Endothelial cell of umbilical vein (primary cell): Measurements from ENCODE around the gene LRCH3. TPM values are rescaled to one million over a fixed set of nuclear protein-coding genes. Genes with fewer than 3 reads are reported as not detected.

Source experiments
- BruUV-seq: library from RNA; stranded (reverse); fragments of 400-500 nt; replicated peaks from 2 replicates; lab custom pipeline; 2021; lab: Mats Ljungman, UMichigan
- CTCF ChIA-PET: fragments of 300-600, 350-600 bp; sonication (Branson Sonifier 250); formaldehyde crosslinking; loops from one replicate; lab custom pipeline; 2021; ENCODE audit warnings: antibody characterized with exemption, inconsistent platforms; lab: Charles Lee
- POLR2A ChIA-PET: fragments of 300-600, 350-600 bp; sonication (Branson Sonifier 250); formaldehyde crosslinking; loops from one replicate; lab custom pipeline; 2021; ENCODE audit warnings: antibody characterized with exemption, inconsistent platforms; lab: Charles Lee
- DNase-seq: peaks from one replicate; pipeline ENCODE4 v3.0.0-alpha.2; 2011; ENCODE audit warnings: low read depth, low spot score
- FAIRE-seq: peaks from 2 replicates; lab custom pipeline; 2011; peaks lifted over from hg19 to GRCh38; lab: Jason Lieb, UNC
- H2AFZ ChIP-seq: 2 replicates; pipeline ENCODE4 v1.6.0; 2012; ENCODE audit warnings: low read depth, low read length, control low read depth, inconsistent platforms
- H3K27ac ChIP-seq: 2 replicates; pipeline ENCODE4 v1.5.1; 2011; ENCODE audit warnings: low read depth, mild to moderate bottlenecking, control low read depth, low read length, moderate library complexity; ENCODE audit not compliant: insufficient read depth
- H3K27me3 ChIP-seq, 2 experiments: 2 replicates each; pipeline versions ENCODE4 v1.6.0 to v1.6.1; 2011; ENCODE audit warnings: low read length in 2 of 2, mixed read lengths in 1 of 2; ENCODE audit not compliant: control insufficient read depth in 2 of 2, insufficient read depth in 2 of 2
- H3K36me3 ChIP-seq, 2 experiments: 2 replicates in 1 of 2; 3 replicates in 1 of 2; pipeline ENCODE4 v1.5.1; 2011; ENCODE audit warnings: low read length in 2 of 2, mild to moderate bottlenecking in 1 of 2, moderate library complexity in 1 of 2; ENCODE audit not compliant: control insufficient read depth in 2 of 2, insufficient read depth in 2 of 2; ENCODE audit errors: extremely low read depth in 1 of 2
- H3K4me1 ChIP-seq: 3 replicates; pipeline ENCODE4 v1.5.1; 2011; ENCODE audit warnings: mild to moderate bottlenecking, low read length; ENCODE audit not compliant: control insufficient read depth, insufficient read depth; ENCODE audit errors: extremely low read depth
- H3K4me2 ChIP-seq: 2 replicates; pipeline ENCODE4 v1.6.1; 2011; ENCODE audit warnings: low read length, control low read depth, mixed read lengths; ENCODE audit not compliant: insufficient read depth
- H3K4me3 ChIP-seq, 3 experiments: fragments of 200-600 bp in 1 of 3; sonication (generic), shearing (Covaris generic) in 1 of 3; replicated peaks in 1 of 3; 2 replicates each; pipeline ENCODE4 v1.5.1; 2011 to 2016; ENCODE audit warnings: control low read depth in 3 of 3, low read length in 3 of 3, mild to moderate bottlenecking in 2 of 3, inconsistent platforms in 1 of 3, low read depth in 1 of 3, moderate library complexity in 1 of 3; ENCODE audit not compliant: insufficient read depth in 1 of 3
- H3K79me2 ChIP-seq: 2 replicates; pipeline ENCODE4 v1.6.0; 2012; ENCODE audit warnings: low read length, inconsistent platforms; ENCODE audit not compliant: control insufficient read depth, insufficient read depth
- H3K9ac ChIP-seq: replicated peaks from 2 replicates; pipeline ENCODE3; 2011; ENCODE audit warnings: low read length, control low read depth; ENCODE audit not compliant: insufficient read depth; ENCODE audit errors: extremely low read depth
- H3K9me1 ChIP-seq: replicated peaks from 3 replicates; pipeline ENCODE4 v1.6.0; 2011; ENCODE audit warnings: mild to moderate bottlenecking, low read length; ENCODE audit not compliant: control insufficient read depth, insufficient read depth; ENCODE audit errors: extremely low read depth
- H3K9me3 ChIP-seq: replicated peaks from 2 replicates; pipeline ENCODE4 v1.5.1; 2012; ENCODE audit warnings: low read length, inconsistent platforms; ENCODE audit not compliant: control insufficient read depth, insufficient read depth
- H4K20me1 ChIP-seq: replicated peaks from 2 replicates; pipeline ENCODE3; 2011; ENCODE audit warnings: mild to moderate bottlenecking, low read length; ENCODE audit not compliant: control insufficient read depth, insufficient read depth; ENCODE audit errors: extremely low read depth
- EZH2 ChIP-seq: IDR thresholded peaks from 2 replicates; pipeline ENCODE4 v1.6.1; 2012; ENCODE audit warnings: borderline replicate concordance, low read depth, mild to moderate bottlenecking, moderate library complexity, low read length, inconsistent platforms; ENCODE audit not compliant: severe bottlenecking
- FOS ChIP-seq: IDR thresholded peaks from 2 replicates; pipeline ENCODE4 v1.6.1; 2011; ENCODE audit warnings: mild to moderate bottlenecking, low read length, moderate library complexity, borderline replicate concordance; ENCODE audit not compliant: insufficient read depth
- GATA2 ChIP-seq: IDR thresholded peaks from 2 replicates; pipeline ENCODE4 v1.7.0; 2011; ENCODE audit warnings: low read depth, mild to moderate bottlenecking, moderate library complexity, mixed read lengths, low read length; ENCODE audit not compliant: insufficient read length, insufficient read depth
- JUN ChIP-seq: IDR thresholded peaks from 2 replicates; pipeline ENCODE4 v1.6.1; 2011; ENCODE audit warnings: borderline replicate concordance, low read depth; ENCODE audit not compliant: insufficient read length, insufficient read depth
- MAX ChIP-seq: IDR thresholded peaks from 2 replicates; pipeline ENCODE4 v1.6.1; 2011; ENCODE audit not compliant: insufficient read depth, insufficient read length
- MYC ChIP-seq: IDR thresholded peaks from one replicate; pipeline ENCODE4 v1.6.1; 2011; ENCODE audit warnings: mild to moderate bottlenecking, low read depth, low read length
- POLR2A ChIP-seq: IDR thresholded peaks from 2 replicates; pipeline ENCODE4 v1.6.1; 2012; ENCODE audit warnings: low read depth, mild to moderate bottlenecking, control low read depth, low read length
- POLR2AphosphoS5 ChIP-seq: IDR thresholded peaks from 2 replicates; pipeline ENCODE4 v1.6.1; 2012; ENCODE audit warnings: low read depth, mild to moderate bottlenecking, control low read depth, low read length, moderate library complexity; ENCODE audit not compliant: insufficient read depth
- dilution Hi-C: fragments of 300-500 bp; cut with MboI; formaldehyde crosslinking; loops from one replicate; pipeline ENCODE4 v1.15.0; 2019; ENCODE audit warnings: low sequenced_read_pairs; ENCODE audit not compliant: extremely low pct_ligation_motif_present
- intact Hi-C: fragments of 100-400 bp; cut with micrococcal nuclease; formaldehyde crosslinking; loops from one replicate; pipeline ENCODE4 v1.10.0; 2022
- polyA plus RNA-seq, 4 experiments: library from polyadenylated mRNA; depleted of rRNA in 3 of 4; stranded (reverse) in 3 of 4; unstranded in 1 of 4; fragments of >200 nt; gene quantifications; 2 replicates each; pipeline versions ENCODE4 v1.2.1 to v1.2.3, GENCODE V29; 2011 to 2012; ENCODE audit warnings: missing spikeins in 1 of 4
- total RNA-seq: library from RNA; stranded (reverse); gene quantifications from 2 replicates; pipeline ENCODE4 v1.2.3, GENCODE V29; 2021
- TF ChIP-seq, protein P1 (sequence below), 2 donors: IDR thresholded peaks; 1 replicate in 1 of 2; 2 replicates in 1 of 2; pipeline ENCODE4 v1.5.1; 2011; ENCODE audit warnings: low read length in 2 of 2, mild to moderate bottlenecking in 2 of 2, moderate library complexity in 2 of 2, control low read depth in 1 of 2, inconsistent platforms in 1 of 2, low read depth in 1 of 2; ENCODE audit not compliant: insufficient read depth in 1 of 2; ENCODE audit errors: extremely low read depth in 1 of 2

LRCH3 gene
- total and polyA plus RNA-seq, 2 donors (not counting 3 experiments of a cell fraction or from before 2014, with no cell fraction given), result 43.9 to 60.3 TPM

- Histone ChIP-seq H3K4me2 (no peak overlapping the region), H3K9me1 (no peaks in the 10 kb centered on the region), H3K27me3 (no peaks in the 10 kb centered on the region), H3K9ac (no peak overlapping the region), H3K9me3 (no peaks in the 10 kb centered on the region), H3K4me3 (no peak overlapping the region), H3K27ac (no peak overlapping the region), H2AFZ (no peak overlapping the region), H3K36me3 (no peaks in the 10 kb centered on the region), H3K4me1 (no peaks in the 10 kb centered on the region), H4K20me1 (peaks cover 22% of the 10 kb centered on the region), H3K79me2 (peaks cover 84% of the 10 kb centered on the region)
- intact Hi-C loops (no loop called here), dilution Hi-C loops (no loop called here)
- ChIA-PET CTCF (interaction anchor here (1.4 kb wide), 1 partner anchor 9 kb away, joined by 6 read pairs; no protein-coding TSS in a partner anchor), POLR2A (no interaction called here)
- DNase-seq (no peak), FAIRE-seq (no peak)
- BruUV-seq, result no TSS peak
- TF ChIP-seq JUN (no peak), FOS (no peak), MYC (no peak), MAX (no peak), EZH2 (no peak), GATA2 (no peak), POLR2AphosphoS5 (no peak), POLR2A (no peak)
- TF ChIP-seq, protein P1, sequence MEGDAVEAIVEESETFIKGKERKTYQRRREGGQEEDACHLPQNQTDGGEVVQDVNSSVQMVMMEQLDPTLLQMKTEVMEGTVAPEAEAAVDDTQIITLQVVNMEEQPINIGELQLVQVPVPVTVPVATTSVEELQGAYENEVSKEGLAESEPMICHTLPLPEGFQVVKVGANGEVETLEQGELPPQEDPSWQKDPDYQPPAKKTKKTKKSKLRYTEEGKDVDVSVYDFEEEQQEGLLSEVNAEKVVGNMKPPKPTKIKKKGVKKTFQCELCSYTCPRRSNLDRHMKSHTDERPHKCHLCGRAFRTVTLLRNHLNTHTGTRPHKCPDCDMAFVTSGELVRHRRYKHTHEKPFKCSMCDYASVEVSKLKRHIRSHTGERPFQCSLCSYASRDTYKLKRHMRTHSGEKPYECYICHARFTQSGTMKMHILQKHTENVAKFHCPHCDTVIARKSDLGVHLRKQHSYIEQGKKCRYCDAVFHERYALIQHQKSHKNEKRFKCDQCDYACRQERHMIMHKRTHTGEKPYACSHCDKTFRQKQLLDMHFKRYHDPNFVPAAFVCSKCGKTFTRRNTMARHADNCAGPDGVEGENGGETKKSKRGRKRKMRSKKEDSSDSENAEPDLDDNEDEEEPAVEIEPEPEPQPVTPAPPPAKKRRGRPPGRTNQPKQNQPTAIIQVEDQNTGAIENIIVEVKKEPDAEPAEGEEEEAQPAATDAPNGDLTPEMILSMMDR (IDR thresholded peaks at IDR 0.05; ENCODE audit: extremely low read depth in 1 of 2, insufficient read depth in 1 of 2, low read depth in 1 of 2, low read length in 2 of 2), result no peak
Measured at GRCh38 chr3:197802779-197803459, 11.9 kb downstream of the LRCH3 start.
